Measurements from ENCODE around the gene IFNA6.

IFNA6 gene

GRCh38 chr9:21311889-21312288 is 38.8 kb downstream of the IFNA6 start:
- H3K36me3 ChIP-seq (ENCODE audit: insufficient read depth, insufficient read length, low read length) = no peaks in the 10 kb centered on the region
- H3K27me3 ChIP-seq (ENCODE audit: insufficient read depth, insufficient read length) = no peaks in the 10 kb centered on the region
- TF ChIP-seq YY1 (IDR thresholded peaks at IDR 0.05; ENCODE audit: insufficient read depth, insufficient read length) = no peak
- TF ChIP-seq ZNF274 (IDR thresholded peaks at IDR 0.05; ENCODE audit: low read depth, low read length) = no peak
- no peak for TF ChIP-seq SUZ12 (IDR thresholded peaks at IDR 0.05; ENCODE audit: extremely low read depth, insufficient read depth, insufficient read length)
- H3K4me3 ChIP-seq (ENCODE audit: insufficient read length, low read depth) = no peak overlapping the region
- H3K4me1 ChIP-seq (ENCODE audit: insufficient read depth, insufficient read length) = no peaks in the 10 kb centered on the region
- no peak for DNase-seq (ENCODE audit: low read depth, low spot score)
- no peak overlapping the region for H3K9ac ChIP-seq (ENCODE audit: insufficient read length, low read depth)
- no peaks in the 10 kb centered on the region; the same call in none of the 2 replicates for H3K9me3 ChIP-seq (ENCODE audit: insufficient read depth, low read length)

GRCh38 chr9:21305213-21305612 is 45.5 kb downstream of the IFNA6 start, which contains the start of gene IFNA5:
Gene IFNA5 (minus strand): TSS chr9:21305313. CDS start chr9:21305256, 57 bp downstream.
- Histone ChIP-seq H3K9ac (ENCODE audit: insufficient read length, low read depth) (no peak within 1 kb of the TSS), H3K27me3 (ENCODE audit: insufficient read depth, insufficient read length) (no peaks in the 10 kb centered on the region), H3K4me1 (ENCODE audit: insufficient read depth, insufficient read length) (no peaks in the 10 kb centered on the region), H3K36me3 (ENCODE audit: insufficient read depth, insufficient read length, low read length) (no peaks in the 10 kb centered on the region), H3K9me3 (ENCODE audit: insufficient read depth, low read length) (no peaks in the 10 kb centered on the region), H3K4me3 (ENCODE audit: insufficient read length, low read depth) (no peak within 1 kb of the TSS)
- TF ChIP-seq SUZ12 (IDR thresholded peaks at IDR 0.05; ENCODE audit: extremely low read depth, insufficient read depth, insufficient read length) (no peak), ZNF274 (IDR thresholded peaks at IDR 0.05; ENCODE audit: low read depth, low read length) (no peak), YY1 (IDR thresholded peaks at IDR 0.05; ENCODE audit: insufficient read depth, insufficient read length) (no peak)
- DNase-seq (ENCODE audit: low read depth, low spot score) = no peak
